Stimulated activated CD4-positive, alpha-beta T cell treated with anti-CD3 and anti-CD28 coated beads, Interleukin-15, amount 100 ng/mL, for 24 hours (primary cell): ENCODE results near the gene FGGY.

Experiments
- DNase-seq: peaks from one replicate; pipeline ENCODE4 v3.0.0-alpha.2; 2020

Gene FGGY

GRCh38 chr1:59316497-59317128 lies 19.7 kb downstream of the FGGY start:
- no peak for DNase-seq

GRCh38 chr1:59317343-59317742 lies 20.4 kb downstream of the FGGY start:
- DNase-seq, result no peak

DNA sequence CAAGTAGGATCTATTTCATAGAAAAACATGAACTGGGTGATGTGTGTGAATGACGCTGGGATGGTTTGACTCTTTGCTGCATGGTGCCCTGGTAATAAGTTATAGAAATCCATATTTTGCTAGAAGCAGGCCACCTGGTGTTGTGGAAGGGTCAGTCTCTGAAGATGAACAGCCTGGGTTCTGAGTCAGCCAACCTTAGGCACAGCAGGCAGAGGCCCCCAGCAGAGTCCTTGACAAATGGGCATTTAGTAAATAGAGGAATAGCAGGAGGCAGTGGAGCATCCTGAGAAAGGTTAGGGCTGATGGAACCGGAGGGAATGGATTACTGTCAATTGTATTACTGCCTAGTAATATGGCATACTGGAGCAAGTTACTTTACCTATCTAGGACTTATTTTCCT lies 20.9 kb downstream of the FGGY start:
- DNase-seq, result no peak

DNA sequence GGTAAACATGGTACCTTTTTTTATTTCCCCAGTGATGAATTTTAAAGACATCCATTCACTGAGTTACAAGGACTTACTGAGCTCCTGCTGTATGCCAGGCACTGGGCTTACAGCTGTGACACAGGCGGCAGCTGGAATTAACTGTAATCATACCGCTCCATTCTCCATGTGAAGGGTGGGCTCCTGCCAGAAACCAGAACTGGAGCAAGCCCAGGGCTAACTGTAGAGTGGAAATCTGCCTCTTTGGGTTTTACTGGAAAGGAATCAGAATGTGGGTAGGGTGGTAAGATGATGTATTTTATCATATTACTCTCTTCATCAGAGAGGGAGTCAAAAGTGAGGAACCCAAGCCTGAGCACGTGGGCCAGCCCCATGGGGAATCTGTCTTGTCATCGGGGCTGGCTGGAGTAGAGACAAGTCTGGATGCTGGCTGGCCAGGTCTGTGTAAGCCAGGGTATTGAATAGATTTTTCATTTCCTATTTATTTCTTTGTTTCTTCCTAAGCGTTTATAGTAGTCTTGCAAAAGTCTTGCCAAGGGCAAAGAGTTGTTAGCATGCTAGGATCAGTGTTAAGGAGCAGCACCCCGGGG lies 21.5 kb downstream of the FGGY start:
- no peak for DNase-seq

GRCh38 chr1:59322394-59322793 lies 25.5 kb downstream of the FGGY start:
- DNase-seq, result no peak

GRCh38 chr1:59322814-59323213 lies 25.9 kb downstream of the FGGY start:
- no peak for DNase-seq

- no peak for DNase-seq
Observed at GRCh38 chr1:59323879-59324278, 27.0 kb downstream of the FGGY start.

DNA sequence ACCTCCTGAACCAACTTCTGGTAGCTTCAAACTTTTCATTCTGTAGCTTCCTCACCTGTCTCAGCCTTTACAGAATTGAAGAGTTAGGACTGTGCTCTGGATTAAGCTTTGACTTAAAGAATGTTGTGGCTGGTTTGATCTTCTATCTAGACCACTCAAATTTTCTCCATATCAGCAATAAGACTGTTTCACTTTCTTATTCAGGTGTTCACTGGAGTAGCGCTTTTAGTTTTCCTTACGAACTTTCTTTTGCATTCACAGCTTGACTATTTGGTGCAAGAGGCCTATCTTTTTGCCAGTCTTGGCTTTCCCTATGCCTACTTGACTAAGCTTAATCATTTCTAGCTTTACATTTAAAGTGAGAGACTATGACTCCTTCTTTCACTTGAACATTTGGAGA lies 31.5 kb downstream of the FGGY start:
- DNase-seq, result no peak

DNA sequence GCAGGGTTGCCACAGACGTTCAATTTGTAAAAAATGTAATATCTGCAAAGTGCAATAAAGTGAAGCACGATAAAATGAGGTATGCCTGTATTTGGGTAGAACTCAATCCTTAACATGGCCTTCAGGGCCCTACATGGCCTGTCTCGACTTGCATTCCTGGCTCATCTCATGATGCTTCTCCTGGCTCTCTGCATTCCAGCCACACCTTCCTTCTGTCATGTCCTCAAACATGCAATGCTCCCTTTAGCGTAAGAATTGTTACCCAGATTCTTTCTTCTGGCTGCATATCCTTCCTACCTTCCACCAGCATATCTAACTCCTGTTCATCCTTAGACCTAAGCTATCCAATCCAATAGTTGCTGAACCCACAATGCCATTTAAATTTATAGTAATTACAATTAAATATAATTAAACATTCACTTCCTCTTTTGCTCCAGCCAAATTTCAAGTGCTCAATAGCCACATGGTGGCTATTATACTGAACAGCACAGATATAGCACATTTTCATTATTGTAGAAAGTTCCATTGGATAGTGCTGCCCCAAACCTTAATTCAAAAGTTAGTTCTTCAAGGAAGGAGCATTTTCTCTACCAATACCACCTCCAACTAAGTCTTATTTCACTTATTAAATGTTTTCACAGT lies 32.6 kb downstream of the FGGY start:
- no peak for DNase-seq

DNA sequence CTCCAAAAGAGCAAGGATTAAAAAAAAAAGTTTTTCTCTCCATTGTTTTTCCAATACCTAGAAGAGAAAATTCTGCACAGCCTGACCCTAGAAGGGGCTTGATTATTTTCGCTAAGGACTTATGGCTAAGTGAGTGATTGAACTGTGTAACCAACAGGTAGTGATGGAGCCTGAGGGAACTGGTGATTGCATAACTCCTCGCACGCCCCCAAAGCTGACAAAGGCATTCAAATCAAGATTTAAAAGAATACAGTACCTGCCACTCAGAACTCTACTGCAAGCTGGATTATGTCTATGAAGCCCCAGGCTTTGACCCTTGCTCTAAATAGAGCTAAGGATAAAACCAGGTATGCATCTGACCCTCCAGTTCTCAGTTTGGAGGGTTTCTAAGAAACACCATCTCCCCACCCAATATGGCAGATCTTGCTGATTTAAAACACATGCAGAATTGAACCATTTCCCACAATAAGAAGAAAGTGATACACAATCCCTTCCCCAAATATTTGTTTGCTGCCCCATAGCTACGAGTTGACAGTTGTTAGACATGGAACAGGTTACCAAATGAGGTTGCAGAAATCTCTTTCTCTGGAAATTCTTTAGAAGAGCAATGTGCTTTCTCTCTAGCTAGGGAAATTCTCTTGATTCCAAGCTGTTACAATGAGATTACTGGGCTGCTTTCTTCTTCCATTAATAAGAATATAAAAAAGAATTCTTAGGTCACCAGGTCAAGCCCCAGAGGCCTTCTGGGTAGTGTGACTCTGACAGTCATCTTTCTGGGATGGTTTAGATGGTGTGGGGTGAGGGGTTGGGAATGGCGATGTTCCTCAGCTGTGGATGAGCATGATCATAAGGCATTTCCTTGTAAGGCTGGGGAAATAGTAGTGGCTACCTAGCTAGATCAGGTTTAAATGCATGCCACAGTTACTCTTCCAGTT lies 35.1 kb downstream of the FGGY start:
- DNase-seq, result no peak

DNA sequence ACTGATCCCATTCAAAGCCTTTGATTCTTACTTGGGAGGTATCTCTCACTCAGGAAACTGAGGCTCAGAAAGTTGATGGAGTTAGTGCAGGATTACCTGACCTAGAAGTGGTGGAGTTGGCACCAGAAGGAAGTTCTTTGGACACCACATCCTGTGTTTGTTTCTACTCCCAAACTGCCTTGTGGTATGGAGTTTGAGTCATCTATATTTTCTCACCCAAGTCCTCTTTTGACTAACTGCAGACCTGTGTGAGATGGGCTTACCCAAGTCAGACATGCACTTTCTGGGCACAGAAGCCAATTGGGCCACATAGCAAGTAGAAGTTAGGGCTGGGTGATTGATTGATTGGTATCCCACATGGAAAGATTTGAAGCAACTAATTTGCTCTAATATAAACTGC lies 36.1 kb downstream of the FGGY start:
- peak; percentile 9 for DNase-seq

DNA sequence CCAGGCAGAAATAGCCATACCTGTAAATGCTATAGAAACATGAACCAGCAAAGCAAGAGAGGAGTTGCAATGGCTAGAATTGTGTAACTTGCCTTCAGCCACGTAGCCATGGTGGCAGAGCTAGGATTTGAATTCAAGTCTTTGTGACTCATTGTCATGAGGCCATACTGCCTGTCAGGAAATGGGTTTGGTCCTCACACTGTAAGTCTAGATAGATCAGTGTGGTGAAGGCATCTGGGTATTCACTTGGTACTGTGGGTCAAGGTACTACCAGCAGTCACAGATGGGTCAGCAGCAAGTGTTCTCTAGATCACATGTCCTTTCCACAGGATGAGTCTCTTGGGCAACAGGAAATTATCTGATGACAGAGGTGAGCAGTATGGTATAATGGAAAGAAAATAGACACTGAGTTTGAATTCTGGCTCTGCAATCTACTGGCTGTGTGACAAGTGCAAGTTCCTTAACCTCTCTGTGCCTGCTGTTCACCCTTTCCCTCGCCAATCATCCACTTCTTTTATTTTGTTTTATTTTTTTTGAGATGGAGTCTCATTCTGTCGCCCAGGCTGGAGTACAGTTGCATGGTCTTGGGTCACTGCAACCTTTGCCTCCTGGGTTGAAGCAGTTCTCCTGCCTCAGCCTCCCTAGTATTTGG lies 36.9 kb downstream of the FGGY start:
- DNase-seq, result no peak

- no peak for DNase-seq
Observed at GRCh38 chr1:59340411-59341307, 43.8 kb downstream of the FGGY start.

- DNase-seq, result no peak
Observed at GRCh38 chr1:59342801-59343575, 46.1 kb downstream of the FGGY start.

- DNase-seq, result no peak
Observed at GRCh38 chr1:59343576-59343840, 46.6 kb downstream of the FGGY start.

- no peak for DNase-seq
Observed at GRCh38 chr1:59345221-59345620, 48.3 kb downstream of the FGGY start.

- DNase-seq, result no peak
Observed at GRCh38 chr1:59346429-59346828, 49.5 kb downstream of the FGGY start.

DNA sequence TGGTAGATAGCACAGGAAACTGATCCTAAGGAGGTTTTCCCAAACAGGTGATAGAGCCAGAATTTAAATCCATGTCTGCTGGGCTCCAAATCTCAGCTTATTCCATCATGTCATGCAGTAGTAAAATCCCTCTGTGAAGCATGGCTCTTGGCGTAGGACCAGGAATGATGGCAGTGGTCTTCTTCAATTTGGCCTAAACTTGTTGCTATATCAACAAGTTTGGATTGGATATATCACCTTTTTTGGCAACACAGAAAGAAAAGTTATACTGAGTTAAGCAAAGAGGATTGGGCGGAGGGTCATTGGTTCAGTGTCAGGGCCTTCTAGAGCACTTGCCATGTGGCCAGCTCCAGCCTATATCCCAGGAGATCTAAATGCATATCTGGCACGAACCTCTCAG lies 52.2 kb downstream of the FGGY start:
- DNase-seq, result no peak

DNA sequence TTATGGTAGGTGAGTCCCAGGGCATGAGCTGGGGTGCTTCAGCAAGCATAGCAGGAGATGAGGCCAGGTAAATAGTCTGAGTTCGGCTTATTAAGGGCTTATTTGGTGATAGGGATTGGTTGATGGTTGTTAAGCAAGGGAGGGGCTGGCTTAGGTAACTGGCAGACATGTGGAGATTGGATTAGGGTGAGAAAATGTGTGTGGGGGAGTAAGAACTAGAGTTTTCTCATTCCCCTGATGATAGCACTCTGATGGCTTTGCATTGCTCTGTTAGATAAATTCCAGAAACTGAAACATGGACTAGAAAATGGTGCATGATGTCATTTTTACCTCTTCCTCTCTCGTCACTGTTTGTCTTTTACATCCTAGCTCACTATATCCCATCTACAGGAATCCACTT lies 53.6 kb downstream of the FGGY start:
- DNase-seq, result no peak

GRCh38 chr1:59352065-59352464 lies 55.2 kb downstream of the FGGY start:
- no peak for DNase-seq

- DNase-seq, result no peak
Observed at GRCh38 chr1:59353453-59353852, 56.6 kb downstream of the FGGY start.
